Measurements from ENCODE around the gene PBXIP1. TPM values are rescaled to one million over a fixed set of nuclear protein-coding genes. Genes with fewer than 3 reads are reported as not detected.

Gene PBXIP1
- total and polyA plus RNA-seq, 10 of the 15 experiments (the other 5 are each of a cell fraction or from before 2014, with no cell fraction given): 0.63 to 25.6 (median 15.4) TPM

DNA sequence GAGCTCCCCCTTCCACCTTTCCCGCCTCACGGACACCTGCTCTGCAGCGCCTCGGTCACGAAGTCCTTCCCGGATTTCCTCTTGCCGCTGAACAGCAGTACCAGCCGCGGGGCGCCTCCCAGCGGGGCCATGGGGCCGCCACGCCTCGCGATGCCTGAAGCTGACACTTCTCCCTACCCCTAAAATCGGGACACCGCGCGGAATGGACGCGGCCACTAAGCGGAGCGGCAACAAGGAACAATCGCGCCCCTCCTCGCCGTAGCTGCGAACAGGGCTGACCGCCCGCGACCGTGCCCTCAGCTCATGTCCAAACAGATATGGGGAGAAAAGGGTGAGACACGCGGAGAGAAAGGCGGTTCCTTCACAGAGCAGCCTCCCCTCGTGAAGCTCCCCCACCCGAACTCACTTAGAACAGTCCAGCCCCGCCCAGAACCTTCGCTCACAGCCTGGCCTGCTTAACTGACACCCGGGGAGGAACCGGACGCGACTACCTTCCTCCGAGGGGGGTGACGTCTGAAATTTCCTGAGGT lies 19.3 kb downstream of the PBXIP1 start, which contains the start of gene PMVK (continued):
- TF ChIP-seq ETV6 (conservative IDR thresholded peaks at IDR 0.05 in 1 of 2, IDR thresholded peaks at IDR 0.05 in 1 of 2; ENCODE audit: borderline replicate concordance in 1 of 2, low read depth in 1 of 2) (no peak; a peak in 1 of 4 replicates), POLR2AphosphoS5 (IDR thresholded peaks at IDR 0.05; ENCODE audit: low read length) (peak; percentile 87), FOS (IDR thresholded peaks at IDR 0.05; ENCODE audit: borderline replicate concordance, extremely low read depth, insufficient read length) (no peak), ZNF384 (IDR thresholded peaks at IDR 0.05; ENCODE audit: borderline replicate concordance, low read depth, low read length) (no peak), MTA3 (IDR thresholded peaks at IDR 0.05; ENCODE audit: borderline replicate concordance, low read length) (no peak), NBN (IDR thresholded peaks at IDR 0.05) (no peak; the same call in 1 of the 2 replicates), SMAD5 (IDR thresholded peaks at IDR 0.05; ENCODE audit: low read depth) (peak; percentile 46; the same call in 1 of the 2 replicates), POU2F2 (IDR thresholded peaks at IDR 0.05; ENCODE audit: borderline replicate concordance, low read depth, low read length) (peak; percentile 38; the same call in 1 of the 3 replicates), JUNB (IDR thresholded peaks at IDR 0.05) (no peak)
- TF ChIP-seq, protein P1, sequence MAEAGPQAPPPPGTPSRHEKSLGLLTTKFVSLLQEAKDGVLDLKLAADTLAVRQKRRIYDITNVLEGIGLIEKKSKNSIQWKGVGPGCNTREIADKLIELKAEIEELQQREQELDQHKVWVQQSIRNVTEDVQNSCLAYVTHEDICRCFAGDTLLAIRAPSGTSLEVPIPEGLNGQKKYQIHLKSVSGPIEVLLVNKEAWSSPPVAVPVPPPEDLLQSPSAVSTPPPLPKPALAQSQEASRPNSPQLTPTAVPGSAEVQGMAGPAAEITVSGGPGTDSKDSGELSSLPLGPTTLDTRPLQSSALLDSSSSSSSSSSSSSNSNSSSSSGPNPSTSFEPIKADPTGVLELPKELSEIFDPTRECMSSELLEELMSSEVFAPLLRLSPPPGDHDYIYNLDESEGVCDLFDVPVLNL (IDR thresholded peaks at IDR 0.05; ENCODE audit: low read depth, low read length): no peak
